SU-DHL-6 (cell line): ENCODE measurements around the gene SPDEF.

Source experiments
- H2AFZ ChIP-seq: fragments of 200-600 bp; sonication (generic); 2 replicates; pipeline ENCODE4 v1.6.1; 2014; ENCODE audit warnings: low read depth, mild to moderate bottlenecking, moderate library complexity, mixed read lengths, antibody characterized with exemption, low read length; ENCODE audit not compliant: severe bottlenecking
- H3F3A ChIP-seq: fragments of 200-600 bp; shearing (Covaris generic); 2 replicates; pipeline ENCODE4 v1.6.0; 2016; ENCODE audit warnings: antibody characterized with exemption, mild to moderate bottlenecking; ENCODE audit not compliant: insufficient read depth
- H3K27ac ChIP-seq: fragments of 200-600 bp; sonication (generic); 2 replicates; pipeline ENCODE4 v1.5.1; 2016; ENCODE audit warnings: low read depth, mild to moderate bottlenecking, low read length, moderate library complexity, mixed read lengths
- H3K27me3 ChIP-seq: fragments of 200-600 bp; sonication (generic), shearing (Covaris generic); 2 replicates; pipeline ENCODE4 v1.6.0; 2014; ENCODE audit warnings: mild to moderate bottlenecking, low read length
- H3K36me3 ChIP-seq: fragments of 200-600 bp; sonication (generic); 2 replicates; pipeline ENCODE4 v1.6.1; 2014; ENCODE audit warnings: mild to moderate bottlenecking, low read length, mixed read lengths
- H3K4me2 ChIP-seq: fragments of 300-600, 200-600 bp; shearing (Covaris generic), sonication (generic); 2 replicates; pipeline ENCODE4 v1.6.0; 2014; ENCODE audit warnings: low read length, low read depth, mild to moderate bottlenecking; ENCODE audit not compliant: poor library complexity, severe bottlenecking
- H3K4me3 ChIP-seq: fragments of 200-600 bp; sonication (generic); 2 replicates; pipeline ENCODE4 v1.5.1; 2014; ENCODE audit warnings: antibody characterized with exemption, low read length, mild to moderate bottlenecking, mixed read lengths; ENCODE audit not compliant: insufficient read depth, poor library complexity, severe bottlenecking
- H3K79me2 ChIP-seq: fragments of 200-600 bp; sonication (generic); 2 replicates; pipeline ENCODE4 v1.6.1; 2014; ENCODE audit warnings: mild to moderate bottlenecking, low read length, moderate library complexity; ENCODE audit not compliant: insufficient read depth
- H3K9ac ChIP-seq: fragments of 200-600 bp; sonication (generic); 2 replicates; pipeline ENCODE4 v1.7.0; 2014; ENCODE audit warnings: mild to moderate bottlenecking, low read length
- H3K9me2 ChIP-seq: fragments of 200-600 bp; sonication (generic); replicated peaks from 2 replicates; pipeline ENCODE4 v1.6.1; 2014; ENCODE audit warnings: low read length; ENCODE audit not compliant: insufficient read depth
- H3K9me3 ChIP-seq: fragments of 200-600 bp; sonication (generic); 2 replicates; pipeline ENCODE4 v1.6.1; 2014; ENCODE audit warnings: low read length, mixed read lengths; ENCODE audit not compliant: insufficient read depth
- H4K20me1 ChIP-seq: fragments of 200-600 bp; sonication (generic); 2 replicates; pipeline ENCODE4 v1.6.1; 2014; ENCODE audit warnings: low read depth, mild to moderate bottlenecking, antibody characterized with exemption, low read length, moderate library complexity, mixed read lengths
- CTCF ChIP-seq: fragments of 200-600 bp; sonication (generic); IDR thresholded peaks from one replicate; pipeline ENCODE4 v1.5.1; 2017; ENCODE audit warnings: antibody characterized with exemption, mild to moderate bottlenecking, low read length, moderate library complexity; ENCODE audit not compliant: insufficient read depth, poor library complexity, severe bottlenecking
- EZH2phosphoT487 ChIP-seq: fragments of 200-600 bp; sonication (generic), shearing (Covaris generic); conservative IDR thresholded peaks from 2 replicates; pipeline ENCODE4 v1.6.1; 2018; ENCODE audit warnings: mild to moderate bottlenecking, antibody characterized with exemption, low read length, moderate library complexity, mixed read lengths

SPDEF gene

GRCh38 chr6:34568341-34569201 lies 12.4 kb upstream of the SPDEF start:
- H3K4me3 ChIP-seq = no peak overlapping the region

GRCh38 chr6:34566830-34567546 lies 10.9 kb upstream of the SPDEF start:
- TF ChIP-seq CTCF = no peak
- no peak for TF ChIP-seq EZH2phosphoT487
- Histone ChIP-seq H3K9me3 (no peaks in the 10 kb centered on the region), H3K4me2 (no peak overlapping the region), H3K27ac (no peak overlapping the region), H3K79me2 (no peaks in the 10 kb centered on the region), H4K20me1 (no peaks in the 10 kb centered on the region), H3K9me2 (no peaks in the 10 kb centered on the region), H3K27me3 (no peaks in the 10 kb centered on the region), H3K4me3 (no peak overlapping the region), H2AFZ (no peak overlapping the region), H3K9ac (no peak overlapping the region), H3F3A (no peaks in the 10 kb centered on the region), H3K36me3 (no peaks in the 10 kb centered on the region)

More at GRCh38 chr6:34568341-34569201, 12.4 kb upstream of the SPDEF start:
- Histone ChIP-seq H3K9ac (no peak overlapping the region), H2AFZ (no peak overlapping the region), H4K20me1 (no peaks in the 10 kb centered on the region), H3K9me3 (no peaks in the 10 kb centered on the region), H3K9me2 (no peaks in the 10 kb centered on the region), H3K27me3 (no peaks in the 10 kb centered on the region), H3F3A (no peaks in the 10 kb centered on the region), H3K36me3 (no peaks in the 10 kb centered on the region), H3K27ac (no peak overlapping the region), H3K4me2 (no peak overlapping the region), H3K79me2 (no peaks in the 10 kb centered on the region)
- TF ChIP-seq EZH2phosphoT487 = no peak
- TF ChIP-seq CTCF = no peak

GRCh38 chr6:34565722-34566137 lies 9.6 kb upstream of the SPDEF start:
- Histone ChIP-seq H3K9me2 (no peaks in the 10 kb centered on the region), H3K27me3 (no peaks in the 10 kb centered on the region), H3K9ac (no peak overlapping the region), H3K79me2 (no peaks in the 10 kb centered on the region), H3F3A (no peaks in the 10 kb centered on the region), H3K4me2 (no peak overlapping the region), H3K36me3 (no peaks in the 10 kb centered on the region), H2AFZ (no peak overlapping the region), H3K27ac (no peak overlapping the region), H4K20me1 (no peaks in the 10 kb centered on the region), H3K9me3 (no peaks in the 10 kb centered on the region), H3K4me3 (no peak overlapping the region)
- no peak for TF ChIP-seq CTCF
- TF ChIP-seq EZH2phosphoT487 = no peak
